ENCODE data around the gene HILPDA.
A peak's percentile ranks its signal among the peaks of the same experiment; 100 is the strongest.
"Not testable (repeated sequence)": the region's sequence is repeated elsewhere in the genome, so short reads cannot be mapped to it uniquely, and the experiment has no call there.

Gene HILPDA

DNA sequence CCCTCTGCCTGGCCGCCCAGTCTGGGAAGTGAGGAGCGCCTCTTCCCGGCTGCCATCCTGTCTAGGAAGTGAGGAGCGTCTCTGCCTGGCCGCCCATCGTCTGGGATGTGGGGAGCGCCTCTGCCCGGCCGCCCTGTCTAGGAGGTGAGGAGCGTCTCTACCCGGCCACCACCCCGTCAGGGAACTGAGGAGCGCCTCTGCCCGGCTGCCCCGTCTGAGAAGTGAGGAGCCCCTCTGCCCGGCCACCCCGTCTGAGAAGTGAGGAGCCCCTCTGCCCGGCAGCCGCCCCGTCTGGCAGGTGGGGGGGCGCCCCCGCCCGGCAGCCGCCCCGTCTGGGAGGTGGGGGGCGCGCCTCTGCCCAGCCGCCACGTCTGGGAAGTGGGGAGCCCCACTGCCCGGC is 7.7 kb downstream of the HILPDA start:
- not testable (repeated sequence) for DNase-seq (ENCODE audit: low spot score)

DNA sequence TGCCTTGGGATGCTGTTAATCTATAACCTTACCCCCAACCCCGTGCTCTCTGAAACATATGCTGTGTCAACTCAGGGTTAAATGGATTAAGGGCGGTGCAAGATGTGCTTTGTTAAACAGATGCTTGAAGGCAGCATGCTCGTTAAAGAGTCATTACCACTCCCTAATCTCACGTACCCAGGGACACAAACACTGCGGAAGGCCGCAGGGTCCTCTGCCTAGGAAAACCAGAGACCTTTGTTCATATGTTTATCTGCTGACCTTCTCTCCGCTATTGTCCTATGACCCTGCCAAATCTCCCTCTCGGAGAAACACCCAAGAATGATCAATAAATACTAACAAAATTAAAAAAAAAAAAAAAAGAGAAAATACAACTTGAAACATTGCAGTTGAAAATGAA is 8.3 kb downstream of the HILPDA start:
- DNase-seq (ENCODE audit: low spot score) = not testable (repeated sequence)

DNA sequence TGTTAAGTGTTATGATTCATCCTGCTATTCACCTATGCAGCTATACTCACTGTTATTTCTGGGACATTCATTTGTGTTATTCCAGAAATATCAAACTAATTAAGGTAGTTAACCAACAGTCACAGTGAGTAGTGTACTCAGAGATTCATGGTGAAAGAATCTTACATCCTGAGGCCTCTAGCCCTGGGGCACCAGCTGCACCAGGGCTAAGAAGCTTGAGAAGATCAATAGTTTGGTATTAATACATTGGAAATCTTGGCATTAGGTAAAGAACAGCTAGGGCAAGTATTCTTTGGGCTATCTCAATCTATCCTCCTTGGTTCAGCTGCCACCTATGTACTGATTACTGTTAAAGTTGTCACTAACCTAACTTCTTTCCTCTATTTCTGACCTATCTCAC is 11.2 kb downstream of the HILPDA start:
- DNase-seq (ENCODE audit: low spot score) = not testable (repeated sequence)

DNA sequence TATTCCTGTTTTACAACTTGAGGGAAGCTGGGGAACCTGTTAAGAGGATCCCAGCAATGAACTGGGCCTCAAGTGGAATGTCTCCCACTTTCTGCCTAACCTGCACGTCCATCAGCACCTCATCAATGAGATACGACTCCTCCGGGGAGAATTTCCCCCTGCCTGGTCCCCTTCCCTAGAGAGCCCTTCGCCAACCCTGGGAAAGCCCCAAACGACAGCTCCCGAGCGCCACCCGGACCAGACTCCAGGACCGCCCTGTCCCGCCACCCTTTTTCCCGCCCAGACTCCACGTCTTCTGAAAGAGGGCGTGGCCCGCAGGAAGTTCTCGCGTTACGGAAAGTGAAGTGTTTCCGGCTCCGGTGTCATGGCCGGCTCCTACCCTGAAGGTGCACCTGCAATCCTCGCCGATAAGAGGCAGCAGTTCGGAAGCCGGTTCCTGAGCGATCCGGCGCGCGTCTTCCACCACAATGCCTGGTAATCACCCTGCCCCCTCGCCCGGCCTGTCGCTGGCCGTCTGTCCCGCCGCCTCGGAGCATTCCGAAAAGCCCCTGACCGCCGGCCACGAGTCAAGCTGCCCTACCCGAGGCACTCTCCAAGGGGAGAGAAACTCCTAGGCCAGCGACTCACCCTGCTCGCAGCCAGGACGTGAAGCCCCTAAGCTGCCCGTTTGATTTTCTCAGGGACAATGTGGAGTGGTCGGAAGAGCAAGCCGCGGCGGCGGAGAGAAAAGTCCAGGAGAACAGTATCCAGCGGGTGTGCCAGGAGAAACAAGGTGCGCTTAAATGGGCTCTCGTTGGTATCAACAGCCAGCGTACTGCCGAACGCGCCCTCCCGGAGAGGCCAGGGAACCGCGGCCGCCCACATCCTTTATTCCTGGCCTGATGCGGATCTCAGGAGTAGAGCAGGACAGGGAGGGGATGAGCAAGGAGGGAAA is 21.0 kb downstream of the HILPDA start, which contains the start of gene METTL2B:
Gene METTL2B, plus strand, starts transcription at position 347 of the 934 bp plus-strand sequence. Its CDS starts 18 bp downstream, at position 365.
- DNase-seq (ENCODE audit: low spot score) = peak; percentile 95

DNA sequence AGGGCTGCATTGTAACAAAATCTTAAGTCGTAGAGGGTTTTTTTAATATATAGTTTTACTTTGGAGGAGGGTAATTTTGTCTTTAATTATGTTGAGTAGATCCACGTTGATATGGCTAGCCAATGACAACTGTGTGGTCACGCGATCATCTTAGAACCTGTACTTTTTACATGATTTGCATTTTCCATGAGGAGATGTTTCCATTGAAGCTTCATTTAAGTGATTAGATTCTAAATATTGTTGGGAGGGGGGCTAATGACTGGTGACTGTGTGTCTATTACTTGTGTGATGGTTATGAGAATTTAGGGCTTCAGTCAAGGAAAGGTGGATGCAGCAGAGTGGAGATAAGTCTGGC is 21.6 kb downstream of the HILPDA start:
- not testable (repeated sequence) for DNase-seq (ENCODE audit: low spot score)

DNA sequence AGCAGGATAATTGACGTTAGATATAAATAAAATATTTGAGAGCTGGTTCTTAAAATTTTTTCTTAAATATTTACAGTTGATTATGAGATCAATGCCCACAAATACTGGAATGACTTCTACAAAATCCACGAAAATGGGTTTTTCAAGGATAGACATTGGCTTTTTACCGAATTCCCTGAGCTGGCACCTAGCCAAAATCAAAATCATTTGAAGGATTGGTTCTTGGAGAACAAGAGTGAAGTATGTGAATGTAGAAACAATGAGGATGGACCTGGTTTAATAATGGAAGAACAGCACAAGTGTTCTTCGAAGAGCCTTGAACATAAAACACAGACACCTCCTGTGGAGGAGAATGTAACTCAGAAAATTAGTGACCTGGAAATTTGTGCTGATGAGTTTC is 23.4 kb downstream of the HILPDA start:
- DNase-seq (ENCODE audit: low spot score) = not testable (repeated sequence)

DNA sequence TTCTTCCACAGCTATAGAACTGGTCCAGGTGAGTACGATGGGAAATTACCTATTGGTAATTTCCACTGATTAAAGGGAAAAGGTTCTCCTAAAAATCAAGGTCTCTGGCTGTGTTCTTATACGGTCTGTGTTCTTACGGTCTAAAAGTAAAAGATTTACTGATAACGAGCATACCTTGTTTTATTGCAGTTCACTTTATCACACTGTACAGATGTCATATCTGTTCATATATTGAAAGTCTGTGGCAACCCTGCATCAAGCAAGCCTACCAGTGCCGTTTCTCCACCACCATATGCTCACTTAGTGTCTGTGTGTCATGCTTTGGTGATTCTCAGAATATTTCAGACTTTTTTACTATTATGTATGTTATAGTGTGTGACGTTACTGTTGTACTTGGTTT is 32.5 kb downstream of the HILPDA start:
- DNase-seq (ENCODE audit: low spot score) = not testable (repeated sequence)

DNA sequence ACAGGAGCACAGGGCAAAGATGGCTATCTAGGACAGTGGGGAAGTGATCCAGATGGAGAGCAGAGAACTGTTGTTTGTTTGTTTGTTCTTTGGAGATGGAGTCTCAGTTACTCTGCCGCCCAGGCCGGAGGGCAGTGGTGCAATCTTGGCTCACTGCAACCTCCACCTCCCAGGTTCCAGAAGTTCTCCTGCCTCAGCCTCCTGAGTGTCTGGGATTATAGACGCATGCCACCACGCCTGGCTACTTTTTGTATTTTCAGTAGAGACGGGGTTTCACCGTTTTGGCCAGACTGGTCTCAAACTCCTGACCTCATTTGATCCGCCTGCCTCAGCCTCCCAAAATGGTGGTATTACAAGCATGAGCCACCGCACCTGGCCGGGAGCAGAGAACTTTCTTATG is 41.7 kb downstream of the HILPDA start:
- no peak for DNase-seq (ENCODE audit: low spot score)

DNA sequence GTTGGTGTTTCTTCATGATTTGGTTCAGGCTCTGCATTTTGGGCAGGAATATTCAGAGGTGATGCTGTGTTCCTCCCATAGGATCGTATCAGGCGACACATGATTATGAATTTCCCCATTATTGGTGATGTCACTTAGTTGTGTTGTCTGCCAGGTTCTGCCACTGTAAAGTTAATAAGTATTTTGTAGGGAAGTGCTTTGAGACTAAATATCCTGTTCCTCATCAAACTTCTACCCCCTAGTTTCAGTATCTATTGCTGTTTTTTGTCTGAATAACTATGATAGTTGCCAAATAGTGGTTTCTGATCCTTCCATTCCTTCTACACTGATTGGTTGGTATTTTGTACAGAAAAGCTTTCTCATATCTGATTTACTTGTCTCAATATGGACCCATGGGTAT is 49.7 kb downstream of the HILPDA start:
- not testable (repeated sequence) for DNase-seq (ENCODE audit: low spot score)

DNA sequence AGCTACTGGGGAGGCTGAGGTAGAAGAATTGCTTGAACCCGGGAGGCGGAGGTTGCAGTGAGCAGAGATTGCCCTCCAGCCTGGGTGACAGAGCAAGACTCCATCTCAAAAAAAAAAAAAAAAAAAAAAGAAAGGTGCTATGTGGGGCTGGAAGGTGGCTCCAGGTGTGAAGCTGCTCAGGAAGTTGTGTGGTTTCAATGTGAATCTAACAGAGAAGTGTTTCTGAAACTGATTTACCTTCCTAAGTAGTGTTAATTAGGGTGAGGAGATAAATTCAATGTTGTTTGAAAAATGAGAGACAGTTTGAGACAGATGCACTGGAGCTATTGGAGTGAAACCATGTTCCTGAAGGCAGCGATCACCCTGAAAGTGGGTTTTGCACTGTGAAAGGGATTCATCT is 51.1 kb downstream of the HILPDA start:
- not testable (repeated sequence) for DNase-seq (ENCODE audit: low spot score)

DNA sequence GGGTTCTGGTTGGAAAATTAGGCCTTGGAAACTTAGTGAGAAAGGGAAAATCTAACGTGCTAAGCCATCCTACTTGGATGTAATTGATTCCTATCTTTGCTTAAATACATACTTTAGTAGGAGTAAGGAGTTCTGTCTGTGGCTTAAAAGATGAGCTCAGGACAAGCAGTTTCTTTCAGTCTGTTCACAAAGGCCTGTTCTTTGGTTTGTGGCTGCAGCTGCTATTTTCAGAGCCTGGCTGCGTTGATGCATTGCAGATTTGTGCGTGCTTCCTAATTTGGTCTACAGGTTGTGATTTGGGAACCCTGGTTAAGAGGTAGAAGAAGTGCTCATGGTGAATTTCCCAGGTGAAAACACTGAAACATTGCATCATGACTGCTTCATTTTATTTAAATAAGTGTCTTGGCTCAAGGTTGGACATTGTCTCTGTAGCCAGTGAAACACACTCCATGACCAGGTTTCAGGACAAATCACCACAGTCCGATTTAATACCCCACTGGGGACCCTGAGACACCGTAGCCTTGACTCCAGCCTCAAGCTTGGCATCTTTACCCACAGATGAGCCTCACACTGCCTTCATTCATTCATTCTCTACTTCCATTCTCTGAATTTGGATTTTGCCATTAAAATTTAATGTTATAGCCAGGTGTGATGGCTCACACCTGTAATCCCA is 51.8 kb downstream of the HILPDA start:
- not testable (repeated sequence) for DNase-seq (ENCODE audit: low spot score)

Data from SW480 (cell line).